ENCODE results near the gene LAPTM5. TPM values are rescaled to one million over a fixed set of nuclear protein-coding genes. Genes with fewer than 3 reads are reported as not detected.

LAPTM5 gene
- total and polyA plus RNA-seq, 2 donors, result 20.4 to 99.9 TPM

DNA sequence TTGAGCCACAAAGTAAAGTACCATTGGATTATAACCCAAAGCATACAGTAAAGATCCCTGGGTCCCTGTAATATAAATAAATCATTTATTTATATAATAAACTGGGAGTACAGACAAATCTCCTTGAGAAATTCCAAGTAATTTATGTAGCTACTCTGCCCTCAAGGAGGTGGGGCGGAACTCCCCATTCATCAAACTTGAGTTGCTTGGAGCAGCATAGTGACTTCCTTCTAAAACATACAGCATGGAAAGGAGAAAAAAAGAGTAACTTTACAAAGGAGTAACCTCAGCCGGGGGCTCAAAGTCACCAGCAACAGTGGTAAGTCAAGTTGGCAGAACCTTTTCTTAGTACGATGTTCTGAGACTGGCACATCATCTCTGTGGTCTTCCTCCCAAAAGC, 4.5 kb downstream of the LAPTM5 start:
- H3K4me1 ChIP-seq (ENCODE audit: insufficient read depth), result no peaks in the 10 kb centered on the region
- no peak for DNase-seq (ENCODE audit: extremely low spot score)
- WGBS, result 73% methylated on average over 3 of the region's 3 CpGs
- no peak overlapping the region for H3K4me3 ChIP-seq (ENCODE audit: low read depth, low read length)
- H3K27ac ChIP-seq (ENCODE audit: low read depth), result no peak overlapping the region
- H3K36me3 ChIP-seq (ENCODE audit: insufficient read depth), result no peaks in the 10 kb centered on the region

DNA sequence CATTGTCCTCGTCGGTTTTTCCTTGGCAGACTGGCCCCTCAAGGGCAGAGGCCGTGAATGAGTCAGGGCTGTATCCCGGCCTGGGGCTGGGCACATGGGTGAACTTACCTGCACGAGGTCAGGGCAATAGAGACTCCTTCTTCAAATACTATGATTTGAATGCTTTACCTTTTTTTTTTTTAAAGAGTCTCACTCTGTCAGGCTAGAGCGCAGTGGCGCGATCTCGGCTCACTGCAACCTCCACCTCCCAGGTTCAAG, 5.0 kb downstream of the LAPTM5 start:
- Histone ChIP-seq H3K27ac (ENCODE audit: low read depth) (no peak overlapping the region), H3K4me1 (ENCODE audit: insufficient read depth) (no peaks in the 10 kb centered on the region), H3K4me3 (ENCODE audit: low read depth, low read length) (no peak overlapping the region), H3K36me3 (ENCODE audit: insufficient read depth) (no peaks in the 10 kb centered on the region)
- DNase-seq (ENCODE audit: extremely low spot score), result no peak
- 77% methylated on average over 9 of the region's 9 CpGs for WGBS

DNA sequence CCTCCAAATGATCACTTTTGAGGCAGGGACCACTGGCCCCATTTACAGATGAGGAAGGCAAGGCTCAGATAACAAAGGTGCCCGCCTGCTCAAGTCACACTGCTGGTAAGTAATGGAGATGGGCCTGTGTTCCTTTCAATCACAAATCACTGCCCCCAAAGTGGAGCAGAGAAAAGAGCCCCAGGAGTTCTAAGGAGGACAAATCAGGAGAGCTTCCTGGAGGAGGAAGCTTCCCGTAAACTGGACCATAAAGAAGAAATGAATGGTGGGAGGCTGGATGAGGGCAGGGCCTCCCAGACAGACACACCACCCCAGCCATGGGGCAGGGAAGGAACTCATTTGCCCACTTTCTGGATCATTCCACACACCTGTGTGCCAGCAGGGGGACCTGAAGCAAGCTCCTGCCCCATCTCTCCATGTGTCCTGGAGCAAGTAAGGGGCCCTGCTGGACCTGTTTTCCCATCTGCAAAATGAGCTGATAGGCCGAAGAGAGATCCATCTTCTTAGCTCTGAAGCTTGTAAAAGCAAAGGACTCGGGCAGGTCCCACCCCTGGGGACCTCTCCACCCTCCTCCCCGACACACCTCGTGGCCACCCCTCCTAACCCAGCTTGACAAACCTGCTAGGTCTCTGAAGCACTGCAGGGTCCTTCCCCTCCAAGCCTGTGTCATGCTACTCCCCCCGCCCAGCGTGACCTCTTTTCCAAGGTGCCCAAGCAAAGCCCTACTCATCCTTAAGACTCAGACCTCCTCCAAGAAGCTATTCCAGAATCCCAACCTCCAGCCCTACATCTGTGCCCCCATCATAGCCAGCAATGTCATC, 5.5 kb downstream of the LAPTM5 start:
- 84% methylated on average over 8 of the region's 8 CpGs for WGBS
- no peak overlapping the region for H3K27ac ChIP-seq (ENCODE audit: low read depth)
- no peak for DNase-seq (ENCODE audit: extremely low spot score)
- H3K4me3 ChIP-seq (ENCODE audit: low read depth, low read length), result no peak overlapping the region
- H3K4me1 ChIP-seq (ENCODE audit: insufficient read depth), result no peaks in the 10 kb centered on the region
- no peaks in the 10 kb centered on the region for H3K36me3 ChIP-seq (ENCODE audit: insufficient read depth)

DNA sequence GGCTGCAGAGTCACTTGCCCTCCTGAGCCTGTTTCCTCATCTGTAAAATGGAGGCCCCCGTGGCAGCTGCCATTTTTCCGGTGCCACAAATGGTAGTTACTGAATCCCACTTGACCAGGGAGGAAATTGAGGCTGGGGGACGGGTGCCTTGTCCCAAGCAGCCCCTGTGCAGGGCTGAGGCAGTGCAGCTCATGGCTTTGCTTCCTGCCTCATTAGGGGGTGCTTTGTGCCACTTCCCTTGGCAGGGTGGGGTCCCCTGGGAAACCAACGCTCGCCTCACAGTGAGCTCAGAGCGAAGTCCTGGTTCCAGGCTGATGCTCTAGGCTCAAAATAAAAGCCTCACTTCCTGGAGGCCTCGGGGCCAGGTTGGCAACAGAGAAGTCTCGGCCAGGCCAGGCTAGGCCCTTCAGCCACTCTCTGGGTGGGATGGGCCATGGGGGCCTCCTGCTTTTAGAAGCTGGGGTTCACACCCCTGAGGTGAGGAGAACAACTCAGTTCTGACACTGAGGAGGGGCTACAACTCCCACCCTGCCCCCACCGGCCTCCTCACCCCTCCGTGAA, 6.8 kb downstream of the LAPTM5 start:
- no peak overlapping the region for H3K27ac ChIP-seq (ENCODE audit: low read depth)
- no peaks in the 10 kb centered on the region for H3K4me1 ChIP-seq (ENCODE audit: insufficient read depth)
- H3K36me3 ChIP-seq (ENCODE audit: insufficient read depth), result no peaks in the 10 kb centered on the region
- no peak for DNase-seq (ENCODE audit: extremely low spot score)
- 78% methylated on average over 10 of the region's 10 CpGs for WGBS
- H3K4me3 ChIP-seq (ENCODE audit: low read depth, low read length), result no peak overlapping the region

DNA sequence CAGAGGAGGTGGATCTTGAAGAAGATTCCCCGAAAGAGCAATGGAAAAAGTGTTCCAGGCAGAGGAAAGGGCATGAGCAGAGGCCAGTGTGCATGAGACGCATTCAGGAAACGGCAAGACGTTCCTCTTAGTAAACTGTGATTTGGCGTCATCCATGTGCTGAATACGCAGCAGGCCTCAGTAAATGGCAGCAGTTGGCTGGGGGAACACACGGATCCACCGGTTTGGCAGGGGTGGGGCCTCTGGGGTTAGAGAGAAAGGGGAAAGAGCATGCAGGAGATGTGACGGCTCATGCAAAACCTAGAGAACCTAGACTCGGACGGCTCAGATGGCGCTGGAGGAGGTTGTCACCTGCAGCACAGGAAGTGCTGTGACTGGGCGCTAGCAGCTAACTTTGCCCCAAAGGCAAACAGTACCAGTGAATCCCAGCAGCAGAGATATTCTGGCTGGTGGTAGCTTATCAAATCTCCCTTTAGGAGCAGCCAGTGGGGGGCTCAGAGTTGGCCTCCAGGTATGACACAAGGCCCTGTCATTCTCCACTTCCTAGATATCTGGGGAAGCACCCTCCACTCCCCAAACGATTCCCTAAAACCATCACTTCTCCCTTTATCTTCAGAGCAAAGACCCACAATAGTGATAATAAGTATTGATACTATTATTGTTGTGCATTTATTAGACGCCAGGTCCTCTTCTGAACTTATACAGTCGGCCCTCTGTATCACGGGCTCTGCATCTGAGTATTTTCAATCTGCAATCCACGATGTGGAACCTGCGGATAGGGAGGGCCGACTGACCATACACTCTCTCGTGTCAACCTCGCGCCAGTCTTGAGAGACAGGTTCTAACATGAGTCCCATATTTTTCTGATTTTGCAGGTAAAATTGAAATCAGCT, 7.6 kb downstream of the LAPTM5 start:
- Histone ChIP-seq H3K4me1 (ENCODE audit: insufficient read depth) (no peaks in the 10 kb centered on the region), H3K27ac (ENCODE audit: low read depth) (no peak overlapping the region)
- 79% methylated on average over 23 of the region's 23 CpGs for WGBS

DNA sequence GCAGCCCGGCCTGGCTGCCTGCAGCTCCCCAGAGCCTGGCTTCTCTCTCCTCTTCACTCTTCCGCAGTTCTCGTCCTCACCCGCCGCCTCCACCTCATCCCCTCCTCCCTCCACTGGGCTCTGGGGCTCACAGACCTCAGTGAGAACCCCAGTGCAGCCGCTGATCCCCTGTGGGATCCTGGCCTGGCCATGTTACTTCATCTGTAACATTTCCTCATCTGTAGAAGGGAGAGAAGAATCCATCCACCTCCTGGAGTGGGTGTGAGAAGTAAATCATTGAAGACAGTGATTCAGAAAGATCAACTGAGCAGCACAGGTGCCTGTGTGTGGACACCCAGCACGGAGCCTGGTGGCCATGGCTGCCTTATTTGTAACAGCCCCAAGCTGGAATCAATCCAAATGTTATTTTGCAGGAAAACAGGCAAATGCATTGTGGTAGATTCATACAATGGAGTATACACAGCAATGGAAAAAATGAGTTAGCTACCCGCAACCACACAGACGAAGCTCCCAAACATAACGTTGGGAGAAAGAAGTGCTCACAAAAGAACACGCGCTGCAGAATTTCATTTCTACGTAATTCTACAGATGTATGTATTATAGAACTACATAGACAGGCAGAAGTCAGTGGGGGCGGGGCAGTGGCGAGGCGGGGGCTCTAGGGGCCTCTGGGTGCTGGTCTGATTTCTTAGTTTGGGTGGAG, 8.7 kb downstream of the LAPTM5 start:
- 69% methylated on average over 16 of the region's 16 CpGs for WGBS
- no peak for DNase-seq (ENCODE audit: extremely low spot score)
- Histone ChIP-seq H3K4me3 (ENCODE audit: low read depth, low read length) (no peak overlapping the region), H3K36me3 (ENCODE audit: insufficient read depth) (no peaks in the 10 kb centered on the region), H3K4me1 (ENCODE audit: insufficient read depth) (no peaks in the 10 kb centered on the region), H3K27ac (ENCODE audit: low read depth) (no peak overlapping the region)

More for the DNA sequence above, 7.6 kb downstream of the LAPTM5 start:
- H3K36me3 ChIP-seq (ENCODE audit: insufficient read depth), result no peaks in the 10 kb centered on the region
- no peak overlapping the region for H3K4me3 ChIP-seq (ENCODE audit: low read depth, low read length)
- DNase-seq (ENCODE audit: extremely low spot score), result no peak

DNA sequence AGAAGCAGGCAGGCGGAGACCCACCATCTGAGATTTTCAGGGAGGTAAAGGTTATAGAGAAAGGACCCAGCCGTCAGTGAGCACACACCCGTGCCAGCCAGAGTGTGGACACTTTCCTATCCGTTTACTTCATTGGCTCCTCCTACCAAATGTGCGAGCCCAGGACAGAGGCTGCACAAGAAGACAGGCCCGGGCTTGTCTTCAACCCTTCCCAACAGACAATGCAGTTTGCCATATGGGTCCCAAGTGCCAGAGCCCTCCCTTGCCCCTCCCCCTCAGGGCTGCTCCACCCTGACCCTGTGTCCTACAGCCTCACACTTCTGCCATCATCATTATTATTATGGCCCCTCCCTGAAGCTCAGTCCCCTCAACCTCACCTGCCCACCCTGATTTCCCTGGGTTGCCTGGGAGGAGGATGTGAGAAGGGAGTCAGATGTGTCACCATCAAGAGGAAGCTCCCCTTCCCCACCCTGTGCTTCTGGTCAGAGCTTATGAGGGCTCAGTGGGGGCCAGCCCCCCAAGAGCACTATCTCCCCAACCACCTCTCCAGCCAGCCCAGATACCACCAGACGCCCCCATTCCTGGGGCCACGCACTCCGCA, 9.4 kb downstream of the LAPTM5 start:
- H3K36me3 ChIP-seq (ENCODE audit: insufficient read depth), result no peaks in the 10 kb centered on the region
- no peak overlapping the region for H3K4me3 ChIP-seq (ENCODE audit: low read depth, low read length)
- DNase-seq (ENCODE audit: extremely low spot score), result no peak
- no peak overlapping the region for H3K27ac ChIP-seq (ENCODE audit: low read depth)
- 45% methylated on average over 9 of the region's 9 CpGs for WGBS
- no peaks in the 10 kb centered on the region for H3K4me1 ChIP-seq (ENCODE audit: insufficient read depth)

DNA sequence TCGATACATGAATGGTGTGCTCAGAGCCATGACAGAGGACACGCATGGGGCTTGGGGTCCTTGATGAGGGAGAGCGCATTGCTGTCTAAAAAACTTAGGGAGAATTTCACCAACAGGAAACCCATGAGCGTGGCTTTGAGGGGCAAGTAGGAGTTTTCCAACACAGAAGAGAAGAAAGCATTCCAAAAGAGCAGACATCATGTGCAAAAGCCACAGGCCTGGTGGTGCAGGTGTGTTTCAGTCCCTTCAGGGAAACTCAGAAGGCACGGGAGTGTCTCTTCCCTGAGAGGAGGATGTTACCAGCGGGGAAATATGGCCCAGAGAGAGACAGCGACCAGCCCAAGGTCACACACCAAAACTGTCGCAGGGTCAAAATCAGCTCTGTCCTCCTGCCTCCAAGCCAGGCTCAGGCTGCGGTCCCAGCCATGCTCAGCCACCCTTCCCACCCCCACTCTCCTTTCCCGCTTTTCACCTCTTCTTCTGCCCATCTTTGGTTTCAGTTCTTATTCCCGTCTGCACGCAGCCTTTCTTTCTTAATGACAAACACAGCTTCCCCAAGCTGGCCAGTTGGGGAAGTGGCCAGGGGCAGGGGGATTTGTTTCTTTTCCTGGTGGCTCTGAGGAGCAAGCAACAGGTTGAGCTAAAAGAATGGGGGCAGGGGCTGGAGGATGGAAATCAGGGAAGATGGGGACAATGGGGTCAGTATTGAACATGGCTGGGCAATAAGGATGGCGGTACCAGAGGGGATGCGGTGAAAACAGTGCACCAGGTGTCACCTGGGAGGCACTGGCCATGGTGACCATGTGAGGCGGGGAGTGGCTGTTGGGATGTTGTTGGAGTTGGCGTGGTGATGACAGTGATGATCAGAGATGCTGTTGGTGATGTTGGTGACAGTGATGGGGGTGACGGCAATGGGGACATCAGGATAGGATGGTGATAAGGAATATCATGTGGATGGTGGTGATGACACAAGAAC, 10.3 kb downstream of the LAPTM5 start:
- WGBS, result 92% methylated on average over 17 of the region's 17 CpGs
- H3K36me3 ChIP-seq (ENCODE audit: insufficient read depth), result no peaks in the 10 kb centered on the region
- H3K4me3 ChIP-seq (ENCODE audit: low read depth, low read length), result no peak overlapping the region
- DNase-seq (ENCODE audit: extremely low spot score), result no peak
- H3K4me1 ChIP-seq (ENCODE audit: insufficient read depth), result no peaks in the 10 kb centered on the region
- H3K27ac ChIP-seq (ENCODE audit: low read depth), result no peak overlapping the region

DNA sequence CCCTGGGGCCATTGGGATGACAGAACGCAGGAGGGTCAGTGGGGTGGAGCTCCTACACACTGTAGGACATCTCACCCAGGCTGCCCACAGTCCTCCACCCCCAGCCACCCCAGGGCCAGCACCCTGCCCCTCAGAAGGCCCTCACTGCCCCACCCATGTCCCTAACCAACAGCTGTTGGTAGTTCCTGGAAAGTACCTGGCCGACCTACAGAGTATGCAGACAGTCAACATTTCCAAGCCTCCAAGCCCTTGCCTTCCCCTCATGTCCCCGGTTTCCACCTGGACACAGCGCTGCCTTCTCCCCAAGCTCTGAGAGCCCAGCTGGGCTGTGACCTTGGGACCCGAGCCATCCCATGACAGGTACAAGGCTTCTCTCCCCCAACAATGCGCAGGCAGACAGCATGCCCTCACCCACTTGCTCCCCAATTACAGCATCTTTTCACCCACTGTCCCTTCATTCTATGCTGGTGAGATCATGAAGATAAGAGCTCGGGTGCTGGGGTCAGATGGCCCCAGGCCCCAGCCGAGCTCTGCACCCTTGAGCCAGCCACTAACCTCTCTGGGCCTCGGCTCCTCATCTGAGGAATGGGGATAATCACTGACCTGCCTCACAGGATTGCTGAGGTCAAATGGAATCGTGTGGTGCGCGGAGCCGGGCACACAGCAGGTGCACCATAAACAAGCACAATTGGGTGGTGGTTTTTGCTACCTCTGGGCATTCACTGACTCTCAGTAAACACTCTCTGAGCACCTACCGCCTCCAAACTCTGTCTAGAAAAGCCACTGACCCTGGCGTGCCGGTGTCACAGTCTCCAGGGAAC, 11.2 kb downstream of the LAPTM5 start:
- H3K4me3 ChIP-seq (ENCODE audit: low read depth, low read length), result no peak overlapping the region
- WGBS, result 87% methylated on average over 16 of the region's 16 CpGs
- no peak for DNase-seq (ENCODE audit: extremely low spot score)
- no peaks in the 10 kb centered on the region for H3K36me3 ChIP-seq (ENCODE audit: insufficient read depth)
- no peak overlapping the region for H3K27ac ChIP-seq (ENCODE audit: low read depth)
- no peaks in the 10 kb centered on the region for H3K4me1 ChIP-seq (ENCODE audit: insufficient read depth)

DNA sequence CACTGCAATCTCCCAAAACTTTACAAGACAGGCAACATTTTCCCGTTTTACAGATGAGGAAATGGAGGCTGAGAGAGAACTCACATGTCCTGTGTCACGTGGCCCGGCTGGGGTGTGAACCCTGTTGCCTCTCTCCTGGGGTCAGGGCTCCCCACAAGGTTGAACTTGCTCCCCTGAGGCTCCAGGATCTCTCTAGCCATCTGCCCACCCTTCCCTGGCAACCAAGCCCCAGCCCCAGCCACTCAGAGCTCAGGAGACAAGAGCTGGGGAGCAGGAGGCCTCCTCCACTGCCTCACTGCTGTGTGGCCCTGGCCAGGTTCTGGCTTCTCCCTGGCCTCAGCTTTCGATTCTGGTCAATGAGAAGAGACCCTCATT, 11.8 kb downstream of the LAPTM5 start:
- no peak for DNase-seq (ENCODE audit: extremely low spot score)
- no peak overlapping the region for H3K4me3 ChIP-seq (ENCODE audit: low read depth, low read length)
- no peaks in the 10 kb centered on the region for H3K4me1 ChIP-seq (ENCODE audit: insufficient read depth)
- H3K27ac ChIP-seq (ENCODE audit: low read depth), result no peak overlapping the region
- 73% methylated on average over 4 of the region's 4 CpGs for WGBS
- no peaks in the 10 kb centered on the region for H3K36me3 ChIP-seq (ENCODE audit: insufficient read depth)

DNA sequence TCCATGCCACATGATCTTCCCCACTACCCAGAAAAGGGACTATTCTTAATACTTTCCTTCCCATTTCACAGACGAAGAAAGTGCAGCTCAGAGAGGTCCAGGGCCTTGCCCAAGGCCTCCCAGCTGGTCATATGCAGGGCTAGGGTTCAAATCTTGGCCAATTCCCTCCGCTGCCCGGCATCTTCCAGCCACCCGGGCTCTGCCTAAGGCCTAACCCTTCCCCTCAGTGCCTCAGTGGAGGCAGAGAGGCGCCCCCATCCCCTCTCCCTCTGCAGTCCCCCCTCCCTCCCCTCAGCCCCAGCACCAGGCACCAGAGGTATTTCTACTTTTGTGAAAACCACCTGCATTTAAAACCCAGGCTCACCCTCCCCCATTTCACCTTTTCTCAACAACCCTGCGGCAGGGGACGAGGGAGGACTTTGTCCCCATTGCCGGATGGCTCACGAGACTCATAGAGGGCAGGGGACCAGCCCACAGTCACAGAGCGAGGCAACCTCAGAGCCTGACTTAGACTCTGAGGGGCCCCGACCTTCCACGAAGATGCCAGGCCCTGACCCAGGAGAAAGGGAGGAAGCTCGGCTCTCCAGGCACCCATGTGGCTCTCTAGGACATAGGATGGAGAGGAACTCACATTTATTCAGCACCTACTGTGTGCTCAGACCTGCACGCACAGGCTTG, 12.3 kb downstream of the LAPTM5 start:
- Histone ChIP-seq H3K4me3 (ENCODE audit: low read depth, low read length) (no peak overlapping the region), H3K4me1 (ENCODE audit: insufficient read depth) (no peaks in the 10 kb centered on the region), H3K27ac (ENCODE audit: low read depth) (no peak overlapping the region), H3K36me3 (ENCODE audit: insufficient read depth) (no peaks in the 10 kb centered on the region)
- WGBS, result 87% methylated on average over 14 of the region's 14 CpGs
- DNase-seq (ENCODE audit: extremely low spot score), result no peak
